GM12801 (cell line): ENCODE results near the gene FGGY.

ENCODE experiments used
- CTCF ChIP-seq: IDR thresholded peaks from one replicate; pipeline ENCODE4 v1.5.1; 2011; ENCODE audit warnings: control low read depth; ENCODE audit not compliant: insufficient read length; ENCODE audit errors: extremely low read depth

FGGY gene

DNA sequence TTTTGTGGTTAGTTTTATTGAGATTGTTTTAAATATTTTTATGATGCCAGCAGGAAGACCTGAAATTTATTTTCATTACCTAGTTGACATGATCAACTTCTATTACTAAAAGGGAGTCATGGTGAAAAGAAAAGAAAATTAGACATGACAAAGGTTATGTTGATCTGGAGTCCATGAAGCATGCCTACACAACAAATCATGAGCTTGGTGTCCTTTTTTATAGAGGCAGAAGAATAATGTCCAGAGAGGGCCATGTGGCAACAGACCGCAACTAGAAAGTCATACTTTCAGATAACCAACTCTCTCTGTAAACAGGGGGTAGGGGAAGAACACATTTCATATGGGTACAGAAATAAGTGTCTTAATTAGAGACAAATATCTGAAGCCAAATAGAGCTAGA, 342.4 kb downstream of the FGGY start:
- TF ChIP-seq CTCF = no peak

DNA sequence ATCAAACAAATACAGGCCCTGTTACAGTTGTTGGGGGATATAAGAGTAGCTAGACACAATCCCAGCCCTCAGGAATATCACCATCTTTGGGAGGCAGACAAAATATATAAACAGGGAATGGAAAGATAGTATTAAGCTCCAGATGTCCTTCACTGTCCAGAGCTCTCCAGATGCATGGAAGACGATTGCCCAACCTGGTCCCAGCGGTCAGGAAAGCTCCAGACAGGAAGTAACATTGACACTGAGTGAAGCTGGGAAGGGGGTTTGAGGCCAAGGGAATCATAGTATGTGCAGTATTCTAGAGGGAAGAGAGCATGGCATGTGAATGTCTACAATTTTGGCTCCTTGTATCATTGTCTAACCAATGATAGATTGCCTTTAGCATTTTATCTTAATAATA, 344.0 kb downstream of the FGGY start:
- TF ChIP-seq CTCF = no peak

DNA sequence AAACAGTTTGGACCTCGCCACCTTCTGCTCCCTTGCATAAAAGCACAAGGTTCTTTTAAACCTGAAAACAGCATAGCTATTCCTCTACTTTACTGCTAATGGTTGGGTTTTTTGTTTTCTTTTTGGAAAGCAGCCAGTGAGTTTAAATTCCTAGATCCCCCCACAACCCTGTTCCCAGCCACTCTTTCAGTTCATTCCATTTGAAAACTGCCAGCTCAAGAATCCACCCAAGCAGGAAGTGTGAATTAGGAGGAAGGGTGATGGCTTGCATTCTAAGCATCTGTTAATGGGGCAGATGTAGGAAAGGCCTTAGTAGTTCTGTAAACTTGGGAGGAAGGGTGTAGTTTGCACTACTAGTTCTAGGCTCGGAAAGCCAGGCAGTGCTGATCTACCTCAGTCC, 344.9 kb downstream of the FGGY start:
- no peak for TF ChIP-seq CTCF

DNA sequence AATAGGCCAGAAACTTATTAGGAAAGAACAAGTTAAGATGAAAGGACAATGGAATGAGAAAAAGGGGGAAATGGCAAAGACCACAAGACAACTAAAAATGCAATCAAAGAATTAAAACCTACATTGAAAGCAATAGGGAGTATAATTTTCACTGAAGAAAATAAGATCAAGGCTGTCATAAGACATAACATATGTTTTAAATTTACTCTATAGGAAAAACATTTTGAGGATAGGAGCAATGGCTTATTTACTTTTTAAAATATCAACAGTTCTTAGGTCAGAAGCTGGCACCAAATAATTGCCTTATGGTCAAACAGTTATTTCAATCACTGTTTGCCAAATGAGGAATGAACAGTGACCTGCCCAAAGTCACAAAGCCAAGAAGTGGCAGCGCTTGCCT, 346.6 kb downstream of the FGGY start:
- TF ChIP-seq CTCF = no peak

DNA sequence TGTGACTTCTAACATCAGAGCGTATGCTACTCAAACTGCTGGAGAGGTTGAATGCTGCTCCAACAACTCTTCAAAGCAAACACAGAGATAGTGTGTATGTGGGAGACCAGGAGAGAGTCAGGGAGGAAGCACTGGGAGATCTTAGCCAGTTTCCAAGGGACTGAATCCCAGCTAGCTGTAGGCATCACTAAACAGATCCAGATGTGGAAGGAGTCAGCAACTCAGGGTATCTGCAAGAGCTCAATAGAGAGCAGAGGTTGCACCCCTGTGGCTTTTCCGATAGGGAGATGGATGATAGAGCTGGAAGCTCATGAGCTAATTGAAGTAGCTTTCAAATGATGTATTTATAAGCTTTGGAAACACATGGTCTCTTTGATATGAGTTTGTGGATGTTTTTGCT, 349.0 kb downstream of the FGGY start:
- no peak for TF ChIP-seq CTCF

- no peak for TF ChIP-seq CTCF
These were observed 357.1 kb downstream of the FGGY start for GRCh38 chr1:59653968-59654367.

DNA sequence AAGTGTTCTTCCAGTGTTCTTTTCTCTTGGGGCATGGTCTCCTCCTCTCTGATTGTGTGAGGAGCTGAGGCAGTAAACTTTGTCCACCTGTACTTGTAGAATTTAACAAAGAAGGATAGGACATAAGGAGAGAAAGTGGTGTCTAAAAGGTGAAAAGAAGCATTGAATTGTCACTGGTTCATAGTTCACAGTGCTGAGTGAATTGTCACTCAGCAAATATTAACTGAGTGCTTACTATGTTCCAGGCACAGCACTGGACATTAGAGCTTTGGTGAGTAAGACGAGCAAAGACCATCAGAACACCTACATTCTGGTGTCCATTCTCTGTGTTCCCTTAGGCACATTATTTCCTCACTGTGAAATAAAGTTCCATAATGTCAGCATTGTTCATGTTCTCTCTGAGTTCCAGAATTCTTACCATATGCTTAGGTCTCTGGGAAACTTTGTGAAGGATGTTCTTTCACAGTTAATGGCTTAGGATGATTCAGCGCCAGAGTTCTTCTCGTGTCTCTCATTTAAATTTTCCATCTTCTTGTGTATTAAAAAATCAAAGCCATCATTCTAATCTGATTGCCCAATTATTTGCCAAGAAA, 361.1 kb downstream of the FGGY start:
- TF ChIP-seq CTCF = no peak

GRCh38 chr1:59664166-59664565, 367.3 kb downstream of the FGGY start:
- TF ChIP-seq CTCF = no peak
